Lung (tissue), 12 donors: ENCODE data around the gene GASK1B. TPM values are rescaled to one million over a fixed set of nuclear protein-coding genes. Genes with fewer than 3 reads are reported as not detected.

Experiments
- ATAC-seq: fragments of 200-7000 bp; cut with Tn5 transposase; one replicate; pipeline ENCODE4 v1.9.1; 2020; ENCODE audit warnings: moderate number of reproducible peaks; ENCODE audit not compliant: insufficient read depth, low FRiP score
- DNase-seq, 3 donors: peaks; one replicate each; pipeline ENCODE4 v3.0.0-alpha.2; 2013 to 2017
- H3K27ac ChIP-seq, 2 donors: one replicate each; pipeline ENCODE4 v1.5.1; 2013; ENCODE audit warnings: mild to moderate bottlenecking in 2 of 2, moderate library complexity in 2 of 2, control low read depth in 1 of 2, inconsistent platforms in 1 of 2, low read depth in 1 of 2, low read length in 1 of 2
- H3K27me3 ChIP-seq, 3 donors: one replicate each; pipeline ENCODE4 v1.5.1; 2013; ENCODE audit warnings: low read length in 2 of 3; ENCODE audit not compliant: control insufficient read depth in 3 of 3, insufficient read depth in 3 of 3
- H3K36me3 ChIP-seq, 4 donors: one replicate each; pipeline ENCODE4 v1.5.1; 2013; ENCODE audit warnings: low read length in 4 of 4, mild to moderate bottlenecking in 1 of 4, moderate library complexity in 1 of 4; ENCODE audit not compliant: control insufficient read depth in 4 of 4, insufficient read depth in 4 of 4
- H3K4me1 ChIP-seq, 5 donors: one replicate each; pipeline ENCODE4 v1.5.1; 2013; ENCODE audit warnings: low read length in 5 of 5, mild to moderate bottlenecking in 2 of 5, moderate library complexity in 1 of 5; ENCODE audit not compliant: control insufficient read depth in 5 of 5, insufficient read depth in 5 of 5
- H3K4me3 ChIP-seq: one replicate; pipeline ENCODE4 v1.5.1; 2013; ENCODE audit warnings: mild to moderate bottlenecking, control low read depth, moderate library complexity
- H3K9ac ChIP-seq, 2 donors: one replicate each; pipeline ENCODE4 v1.5.1; 2013; ENCODE audit warnings: low read length in 2 of 2, control low read depth in 1 of 2; ENCODE audit not compliant: insufficient read depth in 1 of 2
- H3K9me3 ChIP-seq, 4 donors: one replicate each; pipeline ENCODE4 v1.5.1; 2013; ENCODE audit warnings: low read length in 3 of 4, mild to moderate bottlenecking in 1 of 4, moderate library complexity in 1 of 4; ENCODE audit not compliant: control insufficient read depth in 4 of 4, insufficient read depth in 3 of 4
- WGBS, 2 donors: extraction: QIAGEN DNeasy Blood & Tissue Kit; methylation state at CpG; one replicate each; pipeline ENCODE4 v1.1.7; 2013; 5-methylcytosine and 5-hydroxymethylcytosine counted together
- polyA plus RNA-seq, 2 donors: library from polyadenylated mRNA; stranded (reverse); fragments of 200-250 nt; gene quantifications; one replicate each; pipeline ENCODE4 v1.2.1, GENCODE V29; 2013
- total RNA-seq, 2 donors: library from RNA; depleted of rRNA in 1 of 2; stranded (reverse); fragments of >200 nt in 1 of 2; gene quantifications; one replicate each; pipeline ENCODE4 v1.2.1, GENCODE V29; 2014 to 2021
- TF ChIP-seq, protein P1 (sequence below): IDR thresholded peaks from 2 replicates; pipeline ENCODE4 v1.5.1; 2012; ENCODE audit warnings: mild to moderate bottlenecking; ENCODE audit errors: control extremely low read depth, extremely low read depth
- donor health status: control.
- donor health status: control.
- donor health status: Bipolar disorder and iron deficiency.
- donor health status: healthy.
- donor health status: DM: yes; HTN: yes; CAD: no.

GASK1B gene
- total and polyA plus RNA-seq, 4 donors: 3.2 to 36.6 (median 30.2) TPM

DNA sequence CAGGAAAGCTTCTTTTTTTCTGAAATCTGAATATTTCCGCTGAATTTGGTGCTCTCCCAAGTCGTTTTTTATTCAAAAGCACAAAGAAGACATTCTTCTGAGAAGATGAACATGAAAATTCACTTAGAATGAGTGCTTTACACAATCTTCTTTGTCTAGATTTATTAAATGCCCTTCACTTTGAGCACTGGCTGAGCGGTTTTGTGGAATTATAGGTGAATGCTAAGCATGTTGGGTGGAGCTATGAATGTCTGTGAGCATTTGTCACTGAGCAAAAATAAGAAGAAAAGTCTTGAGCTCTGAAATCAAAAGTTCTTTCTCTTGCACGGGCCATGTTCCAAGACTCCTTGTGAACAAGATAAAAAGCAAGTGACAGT lies 13.1 kb downstream of the GASK1B start:
- TF ChIP-seq, protein P1, sequence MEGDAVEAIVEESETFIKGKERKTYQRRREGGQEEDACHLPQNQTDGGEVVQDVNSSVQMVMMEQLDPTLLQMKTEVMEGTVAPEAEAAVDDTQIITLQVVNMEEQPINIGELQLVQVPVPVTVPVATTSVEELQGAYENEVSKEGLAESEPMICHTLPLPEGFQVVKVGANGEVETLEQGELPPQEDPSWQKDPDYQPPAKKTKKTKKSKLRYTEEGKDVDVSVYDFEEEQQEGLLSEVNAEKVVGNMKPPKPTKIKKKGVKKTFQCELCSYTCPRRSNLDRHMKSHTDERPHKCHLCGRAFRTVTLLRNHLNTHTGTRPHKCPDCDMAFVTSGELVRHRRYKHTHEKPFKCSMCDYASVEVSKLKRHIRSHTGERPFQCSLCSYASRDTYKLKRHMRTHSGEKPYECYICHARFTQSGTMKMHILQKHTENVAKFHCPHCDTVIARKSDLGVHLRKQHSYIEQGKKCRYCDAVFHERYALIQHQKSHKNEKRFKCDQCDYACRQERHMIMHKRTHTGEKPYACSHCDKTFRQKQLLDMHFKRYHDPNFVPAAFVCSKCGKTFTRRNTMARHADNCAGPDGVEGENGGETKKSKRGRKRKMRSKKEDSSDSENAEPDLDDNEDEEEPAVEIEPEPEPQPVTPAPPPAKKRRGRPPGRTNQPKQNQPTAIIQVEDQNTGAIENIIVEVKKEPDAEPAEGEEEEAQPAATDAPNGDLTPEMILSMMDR: no peak
- Histone ChIP-seq H3K9me3 (no peaks in the 10 kb centered on the region), H3K9ac (no peak overlapping the region), H3K36me3 (peaks cover 0 to 8% (median 0%) of the 10 kb centered on the region in 4 donors), H3K27me3 (no peaks in the 10 kb centered on the region), H3K4me1 (peaks cover 0 to 32% (median 0%) of the 10 kb centered on the region in 5 donors), H3K27ac (peak overlapping the region in 1 of 2 donors; percentile 75), H3K4me3 (no peak overlapping the region)
- ATAC-seq (no peak), DNase-seq (no peak)
- WGBS, 2 donors: 73 to 90% methylated on average over 4 of the region's 4 CpGs

DNA sequence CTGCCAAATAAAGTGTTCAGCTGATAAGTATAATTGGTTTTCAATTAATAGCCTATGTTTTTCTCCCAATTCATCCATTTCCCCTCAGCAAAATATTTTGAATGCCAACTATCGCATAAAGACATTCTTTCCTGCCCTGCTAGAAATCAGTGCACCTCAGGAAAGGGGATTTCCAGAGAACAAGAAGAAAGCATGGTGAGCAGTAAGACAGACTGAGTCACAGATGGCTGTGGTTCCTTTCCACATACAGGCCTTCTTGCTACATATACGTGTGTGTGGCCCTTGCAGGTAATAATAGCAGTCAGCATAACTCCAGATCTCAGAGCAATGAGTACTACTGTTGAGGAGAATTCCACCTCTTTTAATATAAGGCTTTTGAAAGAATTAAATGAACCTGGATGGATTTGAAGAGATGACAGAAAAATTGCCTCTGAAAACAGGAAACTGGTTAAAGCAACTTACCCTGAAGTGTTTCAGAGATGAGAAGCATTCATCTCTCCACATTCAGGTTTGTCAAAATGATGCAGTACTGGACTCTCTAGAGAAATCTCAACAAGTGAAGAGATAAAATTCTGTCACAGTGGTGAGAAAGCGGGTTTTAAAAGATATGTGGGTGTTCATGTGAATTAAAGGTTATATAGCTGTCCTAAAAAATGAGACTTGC lies 13.6 kb downstream of the GASK1B start:
- TF ChIP-seq, protein P1: no peak
- no peaks in the 10 kb centered on the region for H3K9me3 ChIP-seq
- no peak for DNase-seq
- H3K27ac ChIP-seq: peak overlapping the region in 1 of 2 donors; percentile 75
- 65 to 81% methylated on average over 3 of the region's 3 CpGs for WGBS, 2 donors
- H3K9ac ChIP-seq: no peak overlapping the region
- H3K27me3 ChIP-seq: no peaks in the 10 kb centered on the region
- H3K36me3 ChIP-seq: peaks cover 0 to 10% (median 0%) of the 10 kb centered on the region in 4 donors
- no peak overlapping the region for H3K4me3 ChIP-seq
- no peak for ATAC-seq
- peaks cover 0 to 32% (median 0%) of the 10 kb centered on the region in 5 donors for H3K4me1 ChIP-seq

DNA sequence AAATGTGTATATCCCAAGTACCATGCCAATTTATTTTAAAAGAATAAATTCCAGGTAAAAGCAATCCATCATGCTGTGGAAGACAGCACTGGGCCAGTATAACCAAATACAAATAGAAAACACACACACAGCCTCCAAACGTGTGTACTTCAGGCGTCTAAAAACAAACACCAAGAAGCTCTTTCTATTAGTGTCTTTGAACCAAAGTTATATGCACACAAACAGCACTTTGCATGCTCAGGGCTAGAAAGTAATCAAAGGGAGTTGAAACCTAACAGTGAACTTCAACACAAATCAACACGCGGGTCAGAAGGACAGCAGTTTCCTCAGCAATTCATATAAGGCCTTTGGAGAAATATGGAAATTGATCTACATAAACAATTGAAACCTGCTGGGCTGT lies 15.4 kb downstream of the GASK1B start:
- no peak overlapping the region for H3K27ac ChIP-seq
- H3K36me3 ChIP-seq: peaks cover 0 to 10% (median 0%) of the 10 kb centered on the region in 4 donors
- ATAC-seq: no peak
- no peaks in the 10 kb centered on the region for H3K27me3 ChIP-seq
- no peaks in the 10 kb centered on the region for H3K9me3 ChIP-seq
- no peak overlapping the region for H3K9ac ChIP-seq
- 72 to 86% methylated on average over 4 of the region's 4 CpGs for WGBS, 2 donors
- no peak overlapping the region for H3K4me3 ChIP-seq
- peaks cover 0 to 31% (median 0%) of the 10 kb centered on the region in 5 donors for H3K4me1 ChIP-seq
- no peak for DNase-seq
- TF ChIP-seq, protein P1: no peak
